HEK293 (cell line): Measurements from ENCODE around the gene RGS12.

Experiments
- CTCF ChIA-PET: fragments of 350-600 bp; formaldehyde crosslinking; extraction: SDS; loops from one replicate; lab custom pipeline; 2021; ENCODE audit warnings: antibody characterized with exemption; lab: Yijun Ruan, JAX
- POLR2A ChIA-PET: fragments of 300-600 bp; formaldehyde crosslinking; extraction: SDS; loops from one replicate; lab custom pipeline; 2020; ENCODE audit warnings: antibody characterized with exemption, inconsistent platforms; lab: Yijun Ruan, JAX
- H3K27ac ChIP-seq: fragments of 200-500 bp; sonication (Bioruptor generic); 2 replicates; pipeline ENCODE4 v1.5.1; 2014; ENCODE audit warnings: low read depth, low read length, control low read depth, inconsistent platforms; ENCODE audit errors: extremely low read depth
- H3K36me3 ChIP-seq, 2 experiments: fragments of 200-500 bp in 1 of 2; sonication (Bioruptor generic) in 1 of 2; 1 replicate in 1 of 2; 2 replicates in 1 of 2; pipeline ENCODE4 v1.5.1; 2014 to 2017; ENCODE audit warnings: inconsistent platforms in 2 of 2, low read length in 2 of 2; ENCODE audit not compliant: control insufficient read depth in 2 of 2, insufficient read depth in 1 of 2
- H3K4me1 ChIP-seq: fragments of 200-500 bp; sonication (Bioruptor generic); 2 replicates; pipeline ENCODE4 v1.5.1; 2014; ENCODE audit warnings: mild to moderate bottlenecking, low read length, inconsistent platforms; ENCODE audit not compliant: control insufficient read depth, insufficient read depth
- H3K4me3 ChIP-seq: 2 replicates; pipeline ENCODE4 v1.5.1; 2011; ENCODE audit warnings: low read depth, mild to moderate bottlenecking, control low read depth, low read length, moderate library complexity
- H3K9me3 ChIP-seq: fragments of 200-500 bp; sonication (Bioruptor generic); 2 replicates; pipeline ENCODE4 v1.5.1; 2014; ENCODE audit warnings: low read depth, low read length, inconsistent platforms; ENCODE audit not compliant: control insufficient read depth, insufficient read depth
- BCL11A ChIP-seq: fragments of 450-650 bp; formaldehyde crosslinking; IDR thresholded peaks from 2 replicates; pipeline ENCODE4 v1.5.1; 2016; ENCODE audit warnings: low read depth, missing biosample characterization, missing genetic modification characterization
- GFI1B ChIP-seq: fragments of 450-650 bp; formaldehyde crosslinking; IDR thresholded peaks from 2 replicates; pipeline ENCODE4 v1.5.1; 2016; ENCODE audit warnings: missing biosample characterization, missing genetic modification characterization
- HOXD13 ChIP-seq: sonication (generic); formaldehyde crosslinking; IDR thresholded peaks from 2 replicates; pipeline ENCODE4 v1.8.0; 2022; ENCODE audit warnings: missing genetic modification reagents, borderline replicate concordance
- KLF16 ChIP-seq: fragments of 450-650 bp; formaldehyde crosslinking; IDR thresholded peaks from 2 replicates; pipeline ENCODE4 v1.5.1; 2017; ENCODE audit warnings: missing biosample characterization, missing genetic modification characterization
- PRDM1 ChIP-seq: fragments of 450-650 bp; formaldehyde crosslinking; IDR thresholded peaks from 2 replicates; pipeline ENCODE4; 2016; ENCODE audit warnings: missing biosample characterization, missing genetic modification characterization
- ZBTB21 ChIP-seq: fragments of 450-650 bp; formaldehyde crosslinking; IDR thresholded peaks from 2 replicates; pipeline ENCODE4 v1.5.1; 2017; ENCODE audit warnings: missing biosample characterization, missing genetic modification characterization
- ZBTB7A ChIP-seq: fragments of 450-650 bp; formaldehyde crosslinking; IDR thresholded peaks from 2 replicates; pipeline ENCODE4 v1.5.1; 2016; ENCODE audit warnings: low read depth, missing biosample characterization, missing genetic modification characterization
- ZNF16 ChIP-seq: fragments of 450-650 bp; formaldehyde crosslinking; IDR thresholded peaks from 2 replicates; pipeline ENCODE4 v1.5.1; 2016; ENCODE audit warnings: low read depth, missing biosample characterization, missing genetic modification characterization
- ZNF169 ChIP-seq: fragments of 450-650 bp; formaldehyde crosslinking; IDR thresholded peaks from 2 replicates; pipeline ENCODE4 v1.5.1; 2016; ENCODE audit warnings: missing biosample characterization, missing genetic modification characterization
- ZNF2 ChIP-seq: fragments of 450-650 bp; formaldehyde crosslinking; IDR thresholded peaks from 2 replicates; pipeline ENCODE4 v1.5.1; 2016; ENCODE audit warnings: missing biosample characterization, missing genetic modification characterization
- ZNF223 ChIP-seq: fragments of 450-650 bp; formaldehyde crosslinking; IDR thresholded peaks from 2 replicates; pipeline ENCODE4 v1.5.1; 2016; ENCODE audit warnings: missing biosample characterization, missing genetic modification characterization
- ZNF24 ChIP-seq: fragments of 450-650 bp; formaldehyde crosslinking; IDR thresholded peaks from 2 replicates; pipeline ENCODE4 v1.5.1; 2016; ENCODE audit warnings: missing biosample characterization, missing genetic modification characterization
- ZNF302 ChIP-seq: fragments of 450-650 bp; formaldehyde crosslinking; IDR thresholded peaks from 2 replicates; pipeline ENCODE4 v1.5.1; 2016; ENCODE audit warnings: missing biosample characterization, missing genetic modification characterization, low read depth
- ZNF354C ChIP-seq: fragments of 450-650 bp; formaldehyde crosslinking; IDR thresholded peaks from 2 replicates; pipeline ENCODE4 v1.5.1; 2016; ENCODE audit warnings: missing biosample characterization, missing genetic modification characterization, low read depth, borderline replicate concordance
- ZNF423 ChIP-seq: fragments of 450-650 bp; formaldehyde crosslinking; IDR thresholded peaks from 2 replicates; pipeline ENCODE4 v1.5.1; 2016; ENCODE audit warnings: missing biosample characterization, missing genetic modification characterization
- ZNF514 ChIP-seq: fragments of 450-650 bp; formaldehyde crosslinking; IDR thresholded peaks from 2 replicates; pipeline ENCODE4 v1.5.1; 2016; ENCODE audit warnings: missing biosample characterization, missing genetic modification characterization
- ZNF549 ChIP-seq: fragments of 450-650 bp; IDR thresholded peaks from 2 replicates; pipeline ENCODE4 v1.5.1; 2018; ENCODE audit warnings: missing biosample characterization, missing genetic modification characterization, mild to moderate bottlenecking, inconsistent platforms, moderate library complexity
- ZNF555 ChIP-seq: fragments of 450-650 bp; formaldehyde crosslinking; conservative IDR thresholded peaks from 2 replicates; pipeline ENCODE4 v1.5.1; 2017; ENCODE audit warnings: missing biosample characterization, mild to moderate bottlenecking, missing genetic modification characterization, inconsistent platforms
- ZNF558 ChIP-seq: fragments of 450-650 bp; formaldehyde crosslinking; IDR thresholded peaks from 2 replicates; pipeline ENCODE4 v1.5.1; 2016; ENCODE audit warnings: missing biosample characterization, missing genetic modification characterization
- ZNF596 ChIP-seq: fragments of 450-650 bp; IDR thresholded peaks from 2 replicates; pipeline ENCODE4 v1.5.0; 2018; ENCODE audit warnings: missing biosample characterization, mild to moderate bottlenecking, missing genetic modification characterization, moderate library complexity
- ZNF629 ChIP-seq: fragments of 450-650 bp; formaldehyde crosslinking; IDR thresholded peaks from 2 replicates; pipeline ENCODE4 v1.5.1; 2017; ENCODE audit warnings: missing biosample characterization, missing genetic modification characterization
- ZNF660 ChIP-seq: fragments of 450-650 bp; IDR thresholded peaks from 2 replicates; pipeline ENCODE4 v1.5.1; 2018; ENCODE audit warnings: missing biosample characterization, mild to moderate bottlenecking, missing genetic modification characterization
- TF ChIP-seq, protein P1 (sequence below): fragments of 450-650 bp; formaldehyde crosslinking; IDR thresholded peaks from 2 replicates; pipeline ENCODE4 v1.5.1; 2016; ENCODE audit warnings: missing biosample characterization, missing genetic modification characterization
- TF ChIP-seq, protein P2 (sequence below): fragments of 450-650 bp; formaldehyde crosslinking; IDR thresholded peaks from 2 replicates; pipeline ENCODE4 v1.5.1; 2016; ENCODE audit warnings: missing biosample characterization, missing genetic modification characterization
- TF ChIP-seq, protein P3 (sequence below): fragments of 450-650 bp; formaldehyde crosslinking; IDR thresholded peaks from 2 replicates; pipeline ENCODE4; 2016; ENCODE audit warnings: missing biosample characterization, missing genetic modification characterization

RGS12 gene

DNA sequence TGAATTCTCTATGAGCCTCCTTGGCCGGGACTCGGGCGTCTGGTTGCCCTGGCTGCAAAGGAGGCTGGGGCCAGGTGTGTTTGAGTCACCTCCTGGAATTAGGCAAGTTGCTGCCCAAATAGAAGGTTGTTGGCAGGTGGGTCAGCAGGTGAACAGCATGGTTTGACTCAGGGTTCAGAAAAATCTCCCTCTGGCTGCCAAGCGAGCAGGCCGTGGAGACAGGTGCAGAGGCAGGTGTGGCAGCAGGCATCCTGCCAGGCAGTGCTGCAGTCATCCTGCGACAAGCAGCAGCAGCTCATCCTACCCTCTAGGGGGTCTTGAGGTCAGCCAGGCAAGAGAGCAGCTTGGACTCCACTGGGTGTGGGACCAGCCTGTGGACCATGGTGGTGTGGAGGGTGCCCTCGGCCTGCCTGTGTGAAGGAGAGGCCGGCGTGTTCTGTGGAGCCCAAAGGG, 35.7 kb upstream of the RGS12 start:
- no peak overlapping the region for H3K27ac ChIP-seq
- TF ChIP-seq ZNF555 (tag by site-specific recombination) (no peak), ZNF660 (no peak), ZNF549 (no peak), ZNF2 (tag by site-specific recombination) (no peak), ZNF223 (no peak), PRDM1 (no peak), ZNF354C (tag by site-specific recombination) (no peak), ZBTB21 (no peak), ZNF629 (tag by site-specific recombination) (no peak), ZNF24 (no peak), ZNF302 (tag by site-specific recombination) (no peak), GFI1B (tag by site-specific recombination) (no peak), ZNF169 (tag by site-specific recombination) (no peak), ZBTB7A (tag by site-specific recombination) (no peak)
- TF ChIP-seq, protein P1, sequence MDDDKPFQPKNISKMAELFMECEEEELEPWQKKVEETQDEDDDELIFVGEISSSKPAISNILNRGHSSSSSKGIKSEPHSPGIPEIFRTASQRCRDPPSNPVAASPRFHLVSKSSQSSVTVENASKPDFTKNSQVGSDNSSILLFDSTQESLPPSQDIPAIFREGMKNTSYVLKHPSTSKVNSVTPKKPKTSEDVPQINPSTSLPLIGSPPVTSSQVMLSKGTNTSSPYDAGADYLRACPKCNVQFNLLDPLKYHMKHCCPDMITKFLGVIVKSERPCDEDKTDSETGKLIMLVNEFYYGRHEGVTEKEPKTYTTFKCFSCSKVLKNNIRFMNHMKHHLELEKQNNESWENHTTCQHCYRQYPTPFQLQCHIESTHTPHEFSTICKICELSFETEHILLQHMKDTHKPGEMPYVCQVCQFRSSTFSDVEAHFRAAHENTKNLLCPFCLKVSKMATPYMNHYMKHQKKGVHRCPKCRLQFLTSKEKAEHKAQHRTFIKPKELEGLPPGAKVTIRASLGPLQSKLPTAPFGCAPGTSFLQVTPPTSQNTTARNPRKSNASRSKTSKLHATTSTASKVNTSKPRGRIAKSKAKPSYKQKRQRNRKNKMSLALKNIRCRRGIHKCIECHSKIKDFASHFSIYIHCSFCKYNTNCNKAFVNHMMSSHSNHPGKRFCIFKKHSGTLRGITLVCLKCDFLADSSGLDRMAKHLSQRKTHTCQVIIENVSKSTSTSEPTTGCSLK (tag by site-specific recombination): no peak
- TF ChIP-seq, protein P2, sequence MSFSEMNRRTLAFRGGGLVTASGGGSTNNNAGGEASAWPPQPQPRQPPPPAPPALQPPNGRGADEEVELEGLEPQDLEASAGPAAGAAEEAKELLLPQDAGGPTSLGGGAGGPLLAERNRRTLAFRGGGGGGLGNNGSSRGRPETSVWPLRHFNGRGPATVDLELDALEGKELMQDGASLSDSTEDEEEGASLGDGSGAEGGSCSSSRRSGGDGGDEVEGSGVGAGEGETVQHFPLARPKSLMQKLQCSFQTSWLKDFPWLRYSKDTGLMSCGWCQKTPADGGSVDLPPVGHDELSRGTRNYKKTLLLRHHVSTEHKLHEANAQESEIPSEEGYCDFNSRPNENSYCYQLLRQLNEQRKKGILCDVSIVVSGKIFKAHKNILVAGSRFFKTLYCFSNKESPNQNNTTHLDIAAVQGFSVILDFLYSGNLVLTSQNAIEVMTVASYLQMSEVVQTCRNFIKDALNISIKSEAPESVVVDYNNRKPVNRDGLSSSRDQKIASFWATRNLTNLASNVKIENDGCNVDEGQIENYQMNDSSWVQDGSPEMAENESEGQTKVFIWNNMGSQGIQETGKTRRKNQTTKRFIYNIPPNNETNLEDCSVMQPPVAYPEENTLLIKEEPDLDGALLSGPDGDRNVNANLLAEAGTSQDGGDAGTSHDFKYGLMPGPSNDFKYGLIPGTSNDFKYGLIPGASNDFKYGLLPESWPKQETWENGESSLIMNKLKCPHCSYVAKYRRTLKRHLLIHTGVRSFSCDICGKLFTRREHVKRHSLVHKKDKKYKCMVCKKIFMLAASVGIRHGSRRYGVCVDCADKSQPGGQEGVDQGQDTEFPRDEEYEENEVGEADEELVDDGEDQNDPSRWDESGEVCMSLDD (tag by site-specific recombination): no peak
- H3K4me1 ChIP-seq: no peaks in the 10 kb centered on the region
- no peaks in the 10 kb centered on the region for H3K36me3 ChIP-seq
- no peak overlapping the region for H3K4me3 ChIP-seq
- H3K9me3 ChIP-seq: no peaks in the 10 kb centered on the region
- ChIA-PET POLR2A (no interaction called here), CTCF (no interaction called here)

DNA sequence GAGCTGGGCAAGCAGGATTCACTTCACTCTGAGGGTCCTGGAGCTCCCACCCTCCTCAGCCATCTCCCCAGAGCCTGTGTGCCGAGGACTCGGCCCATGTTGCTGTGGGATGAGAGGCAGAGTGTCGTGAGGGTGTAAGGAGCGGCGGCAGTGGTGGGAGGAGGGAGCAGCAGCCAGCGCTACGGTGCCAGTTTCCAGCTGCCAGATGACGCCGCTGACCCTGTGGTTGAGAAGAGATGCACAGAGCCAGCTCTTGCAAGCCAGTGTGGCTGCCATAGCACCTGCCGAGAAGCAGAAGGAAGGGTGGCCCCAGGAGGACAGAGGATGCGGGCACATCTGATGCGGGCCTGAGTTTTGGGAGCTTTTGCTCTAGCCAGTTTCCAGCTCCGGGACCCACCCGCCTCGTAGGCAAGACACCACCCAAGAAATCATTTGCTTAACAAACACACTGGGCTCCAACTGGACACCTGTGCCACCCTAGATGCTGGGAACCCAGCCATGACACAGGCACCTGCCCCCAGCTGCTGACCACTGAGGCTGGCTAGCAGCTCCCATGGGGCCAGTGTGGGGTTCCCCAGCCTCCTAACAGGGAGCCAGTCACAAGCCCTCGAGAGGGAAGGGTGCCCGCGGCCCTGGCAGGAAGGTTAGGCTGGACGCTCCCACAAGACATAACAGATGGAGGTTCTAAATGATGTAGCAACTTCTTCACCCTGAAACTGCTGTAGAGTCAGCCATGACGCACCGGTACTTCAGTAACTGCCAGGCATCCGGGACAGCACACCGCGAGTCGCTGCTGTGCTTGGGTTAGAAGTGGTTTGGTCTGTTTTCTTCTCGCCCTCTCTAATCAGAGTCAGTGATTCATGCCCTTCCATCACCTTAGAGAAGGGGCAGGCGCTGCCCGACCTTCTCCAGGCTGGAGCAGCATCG, 35.0 kb upstream of the RGS12 start:
- CTCF ChIA-PET: interaction anchor here (0.6 kb wide), 1 partner anchor 111 kb away, joined by 4 read pairs; no protein-coding TSS in a partner anchor
- Histone ChIP-seq H3K4me1 (no peaks in the 10 kb centered on the region), H3K9me3 (no peaks in the 10 kb centered on the region), H3K27ac (no peak overlapping the region), H3K36me3 (no peaks in the 10 kb centered on the region), H3K4me3 (no peak overlapping the region)
- POLR2A ChIA-PET: no interaction called here
- TF ChIP-seq KLF16 (tag by site-specific recombination): no peak
- TF ChIP-seq, protein P2 (tag by site-specific recombination): no peak
- no peak for TF ChIP-seq ZNF514
- no peak for TF ChIP-seq ZNF423 (tag by site-specific recombination)
- no peak for TF ChIP-seq ZNF596 (tag by site-specific recombination)
- no peak for TF ChIP-seq ZNF629 (tag by site-specific recombination)
- TF ChIP-seq ZNF16 (tag by site-specific recombination): no peak
- TF ChIP-seq ZNF169 (tag by site-specific recombination): no peak
- TF ChIP-seq BCL11A (tag by site-specific recombination): no peak
- TF ChIP-seq, protein P3, sequence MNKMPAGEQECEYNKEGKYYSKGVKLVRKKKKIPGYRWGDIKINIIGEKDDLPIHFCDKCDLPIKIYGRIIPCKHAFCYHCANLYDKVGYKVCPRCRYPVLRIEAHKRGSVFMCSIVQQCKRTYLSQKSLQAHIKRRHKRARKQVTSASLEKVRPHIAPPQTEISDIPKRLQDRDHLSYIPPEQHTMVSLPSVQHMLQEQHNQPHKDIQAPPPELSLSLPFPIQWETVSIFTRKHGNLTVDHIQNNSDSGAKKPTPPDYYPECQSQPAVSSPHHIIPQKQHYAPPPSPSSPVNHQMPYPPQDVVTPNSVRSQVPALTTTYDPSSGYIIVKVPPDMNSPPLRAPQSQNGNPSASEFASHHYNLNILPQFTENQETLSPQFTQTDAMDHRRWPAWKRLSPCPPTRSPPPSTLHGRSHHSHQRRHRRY: no peak
- TF ChIP-seq HOXD13 (CRISPR knock-in tag): no peak
- TF ChIP-seq ZNF558 (tag by site-specific recombination): no peak
